Gastrocnemius medialis (tissue), 4 donors: ENCODE measurements around the gene PDXDC1.
"Not testable (repeated sequence)": the region's sequence is repeated elsewhere in the genome, so short reads cannot be mapped to it uniquely, and the experiment has no call there.

Experiments
- CTCF ChIP-seq, 5 experiments: fragments of 450-650 bp in 3 of 5; fragments of 200-600 bp in 2 of 5; sonication (generic) in 2 of 5; IDR thresholded peaks in 4 of 5; conservative IDR thresholded peaks in 1 of 5; 1 replicate in 4 of 5; 2 replicates in 1 of 5; pipeline ENCODE4 v1.5.1; 2016 to 2019; ENCODE audit warnings: antibody characterized with exemption in 5 of 5, mild to moderate bottlenecking in 3 of 5, moderate library complexity in 3 of 5
- POLR2A ChIP-seq, 2 donors: fragments of 450-650 bp; IDR thresholded peaks; one replicate each; pipeline ENCODE4 v1.6.1; 2017; ENCODE audit warnings: antibody characterized with exemption in 2 of 2, mild to moderate bottlenecking in 2 of 2, moderate library complexity in 2 of 2

- TF ChIP-seq CTCF (IDR thresholded peaks at IDR 0.05 in 4 of 5, conservative IDR thresholded peaks at IDR 0.05 in 1 of 5): peak in 1 of 5 experiments; percentile 23
- TF ChIP-seq POLR2A (IDR thresholded peaks at IDR 0.05): not testable (repeated sequence)
Observed at GRCh38 chr16:14975418-14976194, 780 bp downstream of the PDXDC1 start.
